Measurements from ENCODE around the gene IFNAR2.

- TF ChIP-seq CTCF (IDR thresholded peaks at IDR 0.05; ENCODE audit: low read depth, low read length) (no peak), POLR2A (IDR thresholded peaks at IDR 0.05; ENCODE audit: extremely low read depth, insufficient read length) (no peak), MYC (IDR thresholded peaks at IDR 0.05; ENCODE audit: low read depth, low read length) (no peak)
Measured at GRCh38 chr21:33258475-33258874, 28.7 kb downstream of the IFNAR2 start.

Data from NB4 (cell line).